ENCODE results near the gene XYLT1.

Gene XYLT1

GRCh38 chr16:17108596-17108995, 362.2 kb downstream of the XYLT1 start:
- in situ Hi-C loops (cut with MboI; ENCODE audit: low pct_unique_long_range_greater_than_20kb, low sequenced_read_pairs, unreplicated experiment): no loop called here
- no peak for DNase-seq (ENCODE audit: low spot score)
- no peak for TF ChIP-seq CTCF (IDR thresholded peaks at IDR 0.05; ENCODE audit: extremely low read depth, insufficient read depth, missing control alignments)

DNA sequence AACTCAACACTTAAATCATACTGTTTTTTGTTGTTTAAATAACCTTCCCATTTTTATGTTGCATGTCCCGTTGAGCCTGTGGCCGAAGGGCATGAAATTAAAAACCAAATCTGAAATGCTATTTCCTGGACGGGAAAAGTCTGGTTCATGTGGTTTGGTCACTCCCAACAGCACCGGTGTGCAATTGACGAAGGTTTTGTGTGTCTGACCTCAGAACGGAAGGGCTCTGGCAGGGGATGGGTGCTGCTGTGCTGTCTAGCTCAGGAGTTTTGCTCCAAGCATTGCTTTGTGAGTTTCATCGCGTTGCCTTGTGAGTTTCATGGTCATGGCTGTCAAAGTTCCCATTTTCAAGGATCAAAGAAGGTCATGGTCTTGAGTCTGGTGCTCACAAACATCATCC, 363.3 kb downstream of the XYLT1 start:
- TF ChIP-seq CTCF (IDR thresholded peaks at IDR 0.05; ENCODE audit: extremely low read depth, insufficient read depth, missing control alignments): no peak
- DNase-seq (ENCODE audit: low spot score): no peak
- in situ Hi-C loops (cut with MboI; ENCODE audit: low pct_unique_long_range_greater_than_20kb, low sequenced_read_pairs, unreplicated experiment): no loop called here

DNA sequence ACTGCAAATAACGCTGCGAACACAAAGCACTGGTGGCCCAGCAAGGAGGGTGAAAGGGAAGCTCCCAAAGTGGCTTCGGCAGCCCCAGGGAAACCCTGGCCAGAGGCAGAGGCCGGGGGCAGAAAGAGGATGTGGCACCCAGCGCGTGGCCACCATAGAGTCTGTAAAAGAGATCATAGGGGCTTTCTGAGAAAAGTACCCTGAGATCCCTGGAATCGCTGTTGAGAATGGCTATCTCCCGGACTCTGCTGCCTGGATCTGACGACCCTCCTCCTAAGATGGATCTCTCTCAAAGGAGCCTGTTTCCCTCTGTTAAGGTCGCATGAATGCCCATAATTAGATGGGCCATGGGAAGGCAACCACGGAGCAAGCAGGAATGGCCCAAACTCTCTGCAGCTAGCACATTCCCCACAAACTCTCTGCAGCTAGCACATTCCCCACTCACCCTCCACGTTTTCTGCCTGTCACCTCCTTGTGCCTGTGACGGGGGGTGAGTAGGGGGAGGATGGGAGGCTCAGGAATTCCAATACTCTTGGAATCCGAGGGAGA, 364.4 kb downstream of the XYLT1 start:
- TF ChIP-seq CTCF (IDR thresholded peaks at IDR 0.05; ENCODE audit: extremely low read depth, insufficient read depth, missing control alignments): no peak
- in situ Hi-C loops (cut with MboI; ENCODE audit: low pct_unique_long_range_greater_than_20kb, low sequenced_read_pairs, unreplicated experiment): no loop called here
- DNase-seq (ENCODE audit: low spot score): peak; percentile 54

GRCh38 chr16:17105239-17105797, 365.4 kb downstream of the XYLT1 start:
- in situ Hi-C loops (cut with MboI; ENCODE audit: low pct_unique_long_range_greater_than_20kb, low sequenced_read_pairs, unreplicated experiment): no loop called here
- DNase-seq (ENCODE audit: low spot score): no peak
- TF ChIP-seq CTCF (IDR thresholded peaks at IDR 0.05; ENCODE audit: extremely low read depth, insufficient read depth, missing control alignments): no peak

DNA sequence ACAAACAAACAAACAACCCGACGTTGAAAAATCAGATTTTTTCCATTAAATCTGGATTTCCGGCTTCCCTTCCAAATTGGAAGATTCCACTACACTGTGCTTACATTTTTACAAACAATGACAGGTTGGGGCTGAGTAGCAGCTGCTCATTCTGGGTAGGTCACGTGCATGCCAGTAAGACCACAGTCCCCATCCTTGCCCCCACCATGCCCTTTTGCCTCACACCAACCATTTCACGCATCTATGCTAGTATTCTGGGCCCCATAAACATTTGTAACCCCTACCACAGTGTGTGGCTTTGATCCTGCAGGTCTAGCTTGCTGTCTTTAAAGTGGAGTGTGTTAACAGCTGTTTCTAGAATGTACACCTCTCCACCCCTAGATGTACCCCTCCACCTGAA, 366.1 kb downstream of the XYLT1 start:
- no peak for TF ChIP-seq CTCF (IDR thresholded peaks at IDR 0.05; ENCODE audit: extremely low read depth, insufficient read depth, missing control alignments)
- DNase-seq (ENCODE audit: low spot score): no peak
- in situ Hi-C loops (cut with MboI; ENCODE audit: low pct_unique_long_range_greater_than_20kb, low sequenced_read_pairs, unreplicated experiment): no loop called here

- TF ChIP-seq CTCF (IDR thresholded peaks at IDR 0.05; ENCODE audit: extremely low read depth, insufficient read depth, missing control alignments): no peak
- in situ Hi-C loops (cut with MboI; ENCODE audit: low pct_unique_long_range_greater_than_20kb, low sequenced_read_pairs, unreplicated experiment): no loop called here
- no peak for DNase-seq (ENCODE audit: low spot score)
Measured at GRCh38 chr16:17103216-17103615, 367.5 kb downstream of the XYLT1 start.

Data from GM13977 (cell line).